Measurements from ENCODE around the gene ARPC2.

ARPC2 gene

GRCh38 chr2:218264773-218265561 is 48.0 kb downstream of the ARPC2 start:
- H3K36me3 ChIP-seq (ENCODE audit: control insufficient read depth, insufficient read depth, low read length): peaks cover 31% of the 10 kb centered on the region
- no peak overlapping the region for H3K4me3 ChIP-seq (replicated peaks; ENCODE audit: low read depth, low read length)
- TF ChIP-seq CTCF (IDR thresholded peaks at IDR 0.05; ENCODE audit: insufficient read depth, low read length, poor library complexity, severe bottlenecking): no peak
- no peak for DNase-seq (ENCODE audit: extremely low read depth, insufficient read length)
- no peaks in the 10 kb centered on the region for H3K27me3 ChIP-seq (replicated peaks; ENCODE audit: control insufficient read depth, insufficient read depth, low read length)

GRCh38 chr2:218265626-218266025 is 48.6 kb downstream of the ARPC2 start:
- H3K36me3 ChIP-seq (ENCODE audit: control insufficient read depth, insufficient read depth, low read length): peaks cover 31% of the 10 kb centered on the region
- H3K4me3 ChIP-seq (replicated peaks; ENCODE audit: low read depth, low read length): no peak overlapping the region
- DNase-seq (ENCODE audit: extremely low read depth, insufficient read length): no peak
- TF ChIP-seq CTCF (IDR thresholded peaks at IDR 0.05; ENCODE audit: insufficient read depth, low read length, poor library complexity, severe bottlenecking): no peak
- no peaks in the 10 kb centered on the region for H3K27me3 ChIP-seq (replicated peaks; ENCODE audit: control insufficient read depth, insufficient read depth, low read length)

- no peaks in the 10 kb centered on the region for H3K27me3 ChIP-seq (replicated peaks; ENCODE audit: control insufficient read depth, insufficient read depth, low read length)
- H3K36me3 ChIP-seq (ENCODE audit: control insufficient read depth, insufficient read depth, low read length): peaks cover 31% of the 10 kb centered on the region
- no peak overlapping the region for H3K4me3 ChIP-seq (replicated peaks; ENCODE audit: low read depth, low read length)
- TF ChIP-seq CTCF (IDR thresholded peaks at IDR 0.05; ENCODE audit: insufficient read depth, low read length, poor library complexity, severe bottlenecking): no peak
- DNase-seq (ENCODE audit: extremely low read depth, insufficient read length): no peak
Observed at GRCh38 chr2:218266316-218266979, 49.5 kb downstream of the ARPC2 start.

- DNase-seq (ENCODE audit: extremely low read depth, insufficient read length): no peak
- Histone ChIP-seq H3K4me3 (replicated peaks; ENCODE audit: low read depth, low read length) (no peak overlapping the region), H3K36me3 (ENCODE audit: control insufficient read depth, insufficient read depth, low read length) (peaks cover 31% of the 10 kb centered on the region), H3K27me3 (replicated peaks; ENCODE audit: control insufficient read depth, insufficient read depth, low read length) (no peaks in the 10 kb centered on the region)
- no peak for TF ChIP-seq CTCF (IDR thresholded peaks at IDR 0.05; ENCODE audit: insufficient read depth, low read length, poor library complexity, severe bottlenecking)
Observed at GRCh38 chr2:218267259-218267658, 50.3 kb downstream of the ARPC2 start.

- peaks cover 15% of the 10 kb centered on the region for H3K36me3 ChIP-seq (ENCODE audit: control insufficient read depth, insufficient read depth, low read length)
- peak within 1 kb of the TSS; percentile 94 for H3K4me3 ChIP-seq (replicated peaks; ENCODE audit: low read depth, low read length)
- TF ChIP-seq CTCF (IDR thresholded peaks at IDR 0.05; ENCODE audit: insufficient read depth, low read length, poor library complexity, severe bottlenecking): peak; percentile 15
- peak; percentile 100 for DNase-seq (ENCODE audit: extremely low read depth, insufficient read length)
- no peaks in the 10 kb centered on the region for H3K27me3 ChIP-seq (replicated peaks; ENCODE audit: control insufficient read depth, insufficient read depth, low read length)
Observed at GRCh38 chr2:218269900-218270720, 53.1 kb downstream of the ARPC2 start, which contains the start of the genes AAMP and PNKD. Gene AAMP, minus strand, starts transcription at chr2:218270137. Its CDS starts 51 bp downstream, at chr2:218270086. Gene PNKD, plus strand, starts transcription at chr2:218270519. Its CDS starts 17 bp downstream, at chr2:218270536.

All from GM06990 (cell line).